GM21825 (cell line): ENCODE data around the gene SSR2.

Source experiments
- ATAC-seq: cut with Tn5 transposase; IDR thresholded peaks from one replicate; pipeline ENCODE4 v1.9.1; 2021; ENCODE audit warnings: mild to moderate bottlenecking, moderate library complexity; ENCODE audit not compliant: unreplicated experiment

SSR2 gene

DNA sequence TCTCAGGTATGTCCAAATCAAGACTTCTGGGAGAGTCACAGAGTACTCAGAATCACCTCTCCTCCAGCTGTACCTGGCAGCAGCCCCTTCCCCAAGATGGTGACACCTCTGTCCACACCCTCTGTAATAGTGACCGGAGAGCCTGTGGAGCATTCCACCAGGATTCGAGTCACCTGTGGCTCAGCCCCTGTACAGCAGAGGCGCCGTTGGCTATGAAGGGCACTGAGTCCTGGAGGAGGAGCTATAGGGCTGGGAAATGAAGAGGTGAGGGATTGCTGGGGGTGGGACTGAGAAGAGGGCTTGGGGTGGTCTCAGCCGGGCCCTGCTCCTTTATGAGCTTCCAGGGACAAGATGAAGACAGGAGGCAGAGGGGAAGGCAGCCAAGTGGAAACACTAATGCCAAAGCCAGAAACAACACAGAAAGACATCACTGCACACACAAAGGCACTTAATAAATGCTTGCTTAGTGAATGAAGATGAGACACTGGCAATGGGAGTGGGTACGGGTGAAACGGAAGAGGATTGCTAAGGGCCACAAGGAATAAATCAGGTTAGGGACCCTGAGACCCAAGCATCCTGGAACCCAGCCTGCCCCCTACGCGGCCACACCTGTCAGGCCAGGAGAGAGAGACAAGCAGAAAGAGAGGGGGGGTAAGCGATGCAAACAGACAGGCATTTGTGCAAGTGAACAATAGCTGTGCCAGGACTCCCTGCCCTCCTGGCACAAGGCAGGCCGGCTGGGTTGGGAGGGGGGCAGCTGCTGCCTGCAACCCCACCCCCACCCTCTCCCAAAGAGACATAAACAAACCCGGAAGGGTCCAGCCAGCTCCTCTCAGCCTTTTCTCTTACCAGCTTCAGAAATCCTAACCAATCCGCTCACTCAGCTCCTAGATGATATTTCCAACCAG, 46.3 kb downstream of the SSR2 start:
- no peak for ATAC-seq

GRCh38 chr1:155973723-155974122, 47.0 kb downstream of the SSR2 start:
- ATAC-seq: no peak

GRCh38 chr1:155971910-155972809, 48.6 kb downstream of the SSR2 start:
- ATAC-seq: no peak

- peak; percentile 53 for ATAC-seq
Observed at GRCh38 chr1:155970531-155971167, 50.1 kb downstream of the SSR2 start.

- ATAC-seq: no peak
Observed at GRCh38 chr1:155969377-155969791, 51.4 kb downstream of the SSR2 start.

- no peak for ATAC-seq
Observed at GRCh38 chr1:155968670-155969069, 52.1 kb downstream of the SSR2 start.

- ATAC-seq: no peak
Observed at GRCh38 chr1:155968051-155968400, 52.7 kb downstream of the SSR2 start.

DNA sequence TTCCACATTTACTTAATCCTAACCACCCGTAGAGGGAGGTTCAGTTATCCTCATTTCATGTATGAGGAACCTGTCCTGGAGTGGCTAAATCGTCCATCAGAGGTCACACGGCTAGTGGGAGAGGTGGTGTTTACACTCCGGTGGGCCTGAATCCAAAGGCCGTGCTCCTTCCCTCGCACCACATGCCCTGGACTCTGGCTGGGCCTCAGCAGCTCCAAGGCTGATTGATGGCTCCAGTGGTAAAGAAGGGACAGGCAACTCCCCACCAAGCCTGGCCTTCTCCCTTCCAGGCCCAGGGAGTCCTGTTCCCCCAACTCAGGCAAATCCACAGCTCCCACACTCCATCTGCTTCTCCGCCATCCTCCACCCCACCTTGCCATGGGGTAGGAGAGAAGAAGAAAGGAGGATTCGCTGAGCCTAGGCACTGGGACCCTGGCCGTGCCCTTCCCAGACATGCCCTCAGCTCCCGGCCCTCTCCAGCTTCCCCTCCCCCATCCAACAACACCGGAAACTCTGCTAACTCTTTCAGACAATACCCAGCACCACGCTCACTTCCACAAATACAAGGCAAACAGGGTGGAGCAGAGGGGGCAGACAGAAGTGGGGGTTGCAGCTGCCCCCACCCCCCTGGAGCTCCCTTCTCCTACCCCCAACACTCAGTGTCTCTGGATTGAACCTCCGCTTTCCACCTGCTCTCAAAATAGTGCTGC, 53.3 kb downstream of the SSR2 start:
- no peak for ATAC-seq

DNA sequence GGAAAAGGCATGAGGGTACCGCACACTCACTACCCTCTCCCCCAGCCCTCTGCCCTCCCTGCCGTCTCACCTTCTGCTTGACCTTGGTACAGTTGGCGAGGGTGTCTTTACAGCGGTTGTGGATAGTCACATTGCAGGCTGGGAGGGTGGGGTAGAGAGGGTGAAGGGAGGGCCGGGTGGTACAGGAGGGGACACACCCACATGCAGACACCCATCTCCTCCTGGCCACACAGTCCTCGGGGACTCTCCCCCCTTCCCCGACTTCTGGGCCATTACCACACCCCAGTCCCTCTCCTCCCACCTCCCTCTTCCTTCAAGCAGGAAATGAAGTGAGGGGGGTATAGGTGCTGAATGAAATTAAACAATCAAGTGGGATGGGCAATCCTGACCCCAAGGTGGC, 54.0 kb downstream of the SSR2 start:
- no peak for ATAC-seq

DNA sequence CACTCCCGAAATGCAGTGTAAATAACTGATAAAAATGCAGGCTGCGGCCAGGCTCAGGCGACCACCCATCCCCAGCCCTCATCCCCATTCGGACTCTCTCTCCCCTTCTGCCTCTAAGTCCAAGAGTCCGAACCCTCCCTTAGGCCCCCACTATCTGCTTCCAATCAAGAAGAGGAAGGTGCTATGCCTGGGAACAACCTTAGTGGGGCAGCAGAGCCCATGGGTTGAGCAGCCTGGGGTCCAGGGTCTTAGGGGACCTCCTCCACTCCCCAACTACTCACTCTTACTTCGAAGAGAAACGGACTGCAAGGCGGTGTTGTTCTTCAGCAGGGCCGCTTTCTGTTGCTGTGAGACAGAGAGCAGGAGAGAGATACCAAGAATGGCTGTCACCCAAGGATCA, 54.6 kb downstream of the SSR2 start:
- ATAC-seq: no peak

DNA sequence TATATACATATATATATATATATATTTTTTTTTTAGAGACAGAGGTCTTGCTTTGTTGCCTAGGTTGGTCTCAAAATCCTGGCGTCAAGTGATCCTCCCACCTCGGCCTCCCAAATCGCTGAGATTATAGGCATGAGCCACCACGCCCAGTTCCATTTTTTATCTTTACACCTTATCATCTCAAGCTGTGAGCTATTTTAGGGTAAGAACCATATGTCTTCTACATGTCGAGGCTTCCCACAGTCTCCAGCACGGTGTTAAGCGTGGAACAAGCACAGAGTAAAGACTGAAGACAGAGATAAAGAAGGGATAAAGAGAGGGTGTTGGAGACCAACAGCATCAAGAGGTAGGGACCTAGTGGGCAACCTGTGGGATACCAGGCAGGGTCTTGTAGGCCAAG, 56.6 kb downstream of the SSR2 start:
- ATAC-seq: no peak

DNA sequence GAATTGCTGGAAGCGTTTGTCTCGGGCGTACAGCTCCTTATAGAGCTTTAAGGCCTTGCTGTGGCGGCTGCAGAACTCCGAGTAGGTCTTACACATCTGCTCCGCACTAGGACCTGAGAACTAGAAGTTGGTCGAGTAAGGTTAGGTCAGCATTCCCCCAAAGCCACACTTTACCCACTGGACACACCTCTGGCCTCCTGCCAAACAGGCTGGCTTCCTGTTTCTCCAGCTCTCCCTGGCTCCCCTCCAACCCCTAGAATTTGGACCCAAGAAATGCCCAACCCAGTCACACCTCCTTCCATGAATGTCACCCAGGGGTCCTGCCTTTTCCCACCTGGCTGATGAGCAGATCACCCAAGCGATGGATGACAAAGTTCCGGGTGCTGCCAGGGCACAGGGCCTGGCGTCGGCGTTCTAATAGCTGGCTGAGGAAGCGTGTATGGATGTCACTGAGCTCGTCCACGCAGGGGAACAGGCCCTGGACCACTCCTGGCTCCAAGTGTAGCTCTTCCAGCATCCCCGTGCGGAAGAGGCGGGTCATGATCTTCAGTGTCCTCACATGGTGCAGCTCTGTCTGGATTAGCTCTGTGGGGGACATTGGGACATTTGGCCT, 58.0 kb downstream of the SSR2 start:
- ATAC-seq: no peak

- ATAC-seq: no peak
Observed at GRCh38 chr1:155961937-155962336, 58.8 kb downstream of the SSR2 start.

- no peak for ATAC-seq
Observed at GRCh38 chr1:155960081-155960745, 60.5 kb downstream of the SSR2 start.
